T47D (cell line): Measurements from ENCODE around the gene HSPG2.
"Not testable (repeated sequence)": the region's sequence is repeated elsewhere in the genome, so short reads cannot be mapped to it uniquely, and the experiment has no call there.

Source experiments
- DNase-seq, 2 experiments: peaks; one replicate each; pipeline versions ENCODE4 v3.0.0 to v3.0.0-alpha.2; 2011 to 2012; ENCODE audit warnings: low read depth in 1 of 2, low spot score in 1 of 2
- JUND ChIP-seq: IDR thresholded peaks from 2 replicates; pipeline ENCODE4 v1.6.1; 2012; ENCODE audit warnings: low read depth
- in situ Hi-C: cut with HindIII; loops from 2 replicates; pipeline ENCODE4 v1.10.0; 2016; ENCODE audit warnings: low sequenced_read_pairs, low pct_unique_long_range_greater_than_20kb

HSPG2 gene

DNA sequence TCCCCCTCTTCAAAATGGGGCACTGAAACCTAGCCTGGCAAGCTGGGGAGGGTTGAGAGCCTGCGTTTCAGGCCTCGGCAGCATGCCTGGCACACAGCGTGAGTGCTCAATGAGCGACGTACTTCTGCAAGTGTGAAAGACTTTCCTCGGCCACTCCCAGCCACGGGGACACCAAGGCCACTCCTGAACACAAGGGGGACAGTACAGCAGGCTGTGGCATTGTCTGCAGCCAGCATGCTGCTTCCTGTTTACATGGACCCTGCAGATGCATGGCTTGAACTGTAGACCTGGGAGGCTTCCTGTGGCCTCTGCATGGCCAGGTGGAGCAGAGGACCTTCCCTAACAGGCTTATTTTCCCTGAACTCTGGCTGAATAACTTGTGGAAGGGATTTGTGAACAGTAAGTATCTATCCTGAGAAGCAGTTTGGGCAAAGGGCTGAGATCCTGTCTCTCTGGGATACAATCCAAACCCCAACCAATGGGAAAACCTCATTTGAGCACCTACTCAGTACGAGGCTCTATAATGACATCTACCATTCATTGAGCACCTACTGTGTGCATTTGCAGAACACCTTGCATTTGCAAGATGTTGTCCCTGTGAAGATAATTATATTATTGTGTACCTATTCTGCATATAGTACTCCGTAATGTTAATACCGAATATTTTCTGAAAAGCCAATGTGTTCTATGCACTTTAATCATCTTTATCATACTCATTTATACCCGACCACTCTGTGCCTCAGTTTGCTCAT, 9.9 kb upstream of the HSPG2 start:
- in situ Hi-C loops = no loop called here
- DNase-seq = no peak
- no peak for TF ChIP-seq JUND

DNA sequence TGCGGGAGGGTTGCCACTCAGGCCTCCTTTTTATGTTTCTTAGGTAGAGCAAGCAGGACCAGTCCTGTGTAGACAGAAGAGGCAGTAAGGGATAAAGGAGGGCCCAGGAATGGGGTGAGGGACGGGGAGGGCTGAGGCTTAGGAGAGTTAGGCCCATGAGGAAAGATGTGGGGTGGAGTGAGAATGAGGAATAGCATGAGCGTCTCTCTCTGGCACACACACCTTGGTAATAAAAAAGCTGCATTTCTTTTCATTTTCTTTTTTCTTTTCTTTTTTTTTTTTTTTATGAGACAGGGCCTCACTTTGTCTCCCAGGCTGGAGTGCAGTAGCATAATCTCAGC, 7.6 kb upstream of the HSPG2 start:
- DNase-seq = no peak
- TF ChIP-seq JUND = no peak
- in situ Hi-C loops = no loop called here

DNA sequence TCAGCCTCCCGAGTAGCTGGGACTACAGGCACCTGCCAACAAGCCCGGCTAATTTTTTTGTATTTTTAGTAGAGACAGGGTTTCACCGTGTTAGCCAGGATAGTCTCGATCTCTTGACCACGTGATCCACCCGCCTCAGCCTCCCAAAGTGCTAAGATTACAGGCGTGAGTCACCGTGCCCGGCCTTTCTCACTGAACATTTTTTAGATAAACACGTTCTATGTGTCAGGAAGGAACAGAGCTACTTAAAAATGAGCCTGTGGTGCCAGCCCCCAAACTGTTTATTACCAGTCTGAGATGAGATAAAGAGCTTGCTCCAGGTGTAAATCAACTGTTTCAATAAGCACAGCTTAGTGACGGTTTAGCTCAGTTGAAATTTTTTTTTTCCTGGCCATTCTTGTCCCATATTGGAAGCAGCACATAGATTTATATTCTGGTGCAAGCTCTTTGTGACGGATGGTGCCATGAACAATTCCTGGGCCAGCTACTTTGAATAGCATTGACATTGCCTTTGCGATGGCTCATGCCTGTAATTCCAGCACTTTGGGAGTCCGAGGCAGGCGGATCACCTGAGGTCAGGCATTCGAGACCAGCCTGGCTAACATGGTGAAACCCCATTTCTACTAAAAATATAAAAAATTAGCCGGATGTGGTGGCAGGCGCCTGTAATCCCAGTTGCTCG, 6.0 kb upstream of the HSPG2 start:
- in situ Hi-C loops, DNase-seq: not testable (repeated sequence)

DNA sequence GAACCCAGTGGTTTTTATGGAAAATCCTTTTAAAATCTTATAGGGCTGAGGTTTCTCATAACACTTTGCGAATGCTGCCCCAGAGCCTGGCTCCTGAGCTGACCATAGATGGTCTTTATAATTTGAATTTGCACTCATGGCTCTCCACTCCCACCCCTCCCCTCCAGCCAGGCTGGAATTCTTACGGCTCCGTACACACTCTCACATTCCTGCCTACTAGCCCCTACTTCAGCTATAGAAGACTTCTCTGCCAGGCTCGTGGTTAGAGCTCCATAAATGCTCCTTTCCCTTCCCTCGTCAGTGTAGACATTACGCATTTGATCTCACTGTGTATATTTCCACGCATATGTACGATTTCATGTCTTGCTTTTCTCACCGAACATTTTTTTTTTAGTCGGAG, 5.4 kb upstream of the HSPG2 start:
- TF ChIP-seq JUND = no peak
- no peak for DNase-seq
- in situ Hi-C loops = no loop called here

DNA sequence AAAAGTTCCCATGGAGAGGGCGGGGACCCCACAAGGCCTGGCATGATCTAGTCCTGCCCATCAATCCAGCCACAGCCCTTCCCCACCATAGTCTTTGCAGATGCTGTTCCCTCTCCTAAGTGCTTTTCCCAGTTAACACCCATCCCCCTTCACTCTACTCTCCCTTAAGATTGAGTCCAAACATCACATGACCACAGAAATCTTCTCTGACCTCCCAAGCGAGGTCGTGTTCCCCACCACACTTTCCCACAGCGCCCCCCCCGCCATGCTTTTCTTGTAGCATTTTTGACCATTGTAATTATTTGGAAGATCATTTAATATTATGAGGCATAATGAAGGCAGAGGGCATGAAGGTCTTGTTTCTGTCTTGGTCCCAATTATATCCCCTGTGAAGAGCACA, 4.3 kb upstream of the HSPG2 start:
- DNase-seq = no peak
- in situ Hi-C loops = no loop called here
- no peak for TF ChIP-seq JUND

DNA sequence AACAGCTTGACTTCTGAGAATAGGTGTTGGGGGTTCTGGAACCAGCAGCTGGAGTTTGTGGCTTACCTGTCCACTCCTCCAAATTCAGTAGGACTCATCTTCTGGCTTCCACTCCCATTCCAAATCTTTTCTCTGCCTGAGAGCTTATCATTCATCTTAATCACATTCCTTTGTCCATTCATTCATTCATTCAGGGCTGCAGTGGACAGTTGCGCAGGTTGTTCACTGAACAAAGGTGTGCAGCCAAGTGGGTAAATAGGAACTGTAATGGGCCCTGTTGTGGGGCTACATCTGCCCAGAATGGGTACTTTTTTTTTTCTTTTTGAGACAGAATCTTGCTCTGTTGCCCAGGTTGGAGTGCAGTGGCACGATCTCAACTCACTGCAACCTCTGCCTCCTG, 3.4 kb upstream of the HSPG2 start:
- no peak for TF ChIP-seq JUND
- in situ Hi-C loops = no loop called here
- DNase-seq = no peak

DNA sequence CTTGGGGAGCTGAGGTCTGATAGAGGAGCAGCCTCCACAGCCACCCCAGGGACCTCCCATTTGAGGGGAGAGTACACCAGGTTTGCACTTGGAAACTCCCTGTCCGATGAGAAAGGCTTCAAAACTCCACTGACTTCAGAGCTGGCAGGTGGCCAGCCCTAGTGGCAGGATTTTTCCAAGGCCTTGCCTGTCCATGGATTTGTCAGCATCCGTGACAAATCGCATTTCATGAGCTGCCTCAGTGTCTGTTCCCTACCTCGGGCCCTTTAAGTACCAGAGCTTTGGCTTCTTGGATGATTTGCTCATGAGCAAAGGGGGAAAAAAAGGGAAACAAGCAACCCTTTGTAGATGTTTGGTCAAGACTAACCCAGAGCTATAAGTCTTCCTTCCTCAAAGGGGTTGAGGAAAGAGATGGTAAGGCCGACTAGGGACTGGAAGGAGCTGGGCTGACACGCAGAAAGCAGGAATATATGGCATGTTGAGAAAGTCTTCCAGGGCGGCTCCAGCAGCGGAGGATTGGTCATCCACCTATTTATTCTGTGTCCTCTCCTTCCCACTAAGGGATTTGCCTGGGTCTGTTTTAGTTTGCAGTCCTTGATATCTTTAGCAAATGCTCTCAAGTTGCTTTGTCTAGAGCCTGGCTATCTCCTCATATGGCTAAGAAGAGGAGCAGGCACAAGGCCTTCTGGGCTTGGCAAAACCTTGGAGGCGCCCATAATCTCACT, 2.7 kb upstream of the HSPG2 start:
- in situ Hi-C loops = no loop called here
- TF ChIP-seq JUND = no peak
- peak in 1 of 2 experiments; percentile 87 for DNase-seq

DNA sequence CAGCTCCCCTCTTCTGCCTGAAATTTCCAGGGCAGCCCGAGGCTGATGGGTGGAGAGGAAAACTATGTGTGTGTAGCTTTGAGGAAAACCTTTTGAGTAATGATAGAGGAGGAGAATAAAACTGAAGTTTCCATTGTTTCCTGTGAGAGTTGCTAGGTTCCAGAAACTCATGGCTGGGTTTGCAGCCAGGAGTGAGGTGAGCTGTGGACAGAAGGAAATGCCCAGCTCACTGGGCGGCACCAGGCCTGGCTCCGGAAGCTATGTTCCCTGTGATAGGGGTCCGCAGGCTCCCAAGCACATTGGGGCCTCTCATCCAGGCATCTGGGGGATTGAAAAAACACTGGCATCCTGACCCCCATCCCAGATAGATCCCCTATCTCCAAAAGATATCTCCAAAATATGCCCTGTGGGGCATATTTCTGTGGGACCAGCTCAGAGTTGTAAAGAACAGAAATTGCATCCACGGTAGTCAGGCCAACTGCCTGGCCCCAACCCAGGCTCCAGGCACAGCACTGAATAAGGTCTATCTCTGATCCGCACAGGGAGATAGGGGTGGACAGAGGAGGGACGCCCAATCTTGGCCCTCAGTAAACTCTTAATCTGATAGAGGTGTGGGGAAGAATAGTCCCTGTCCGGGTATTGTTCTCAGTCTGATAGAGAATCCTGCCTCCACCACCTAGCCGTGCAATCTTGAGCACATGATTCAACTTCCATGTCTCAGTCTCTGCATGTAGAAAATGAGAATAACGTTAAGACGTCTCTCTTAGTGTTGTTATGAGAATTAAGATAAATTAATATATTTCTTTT, 1.8 kb upstream of the HSPG2 start:
- no peak for DNase-seq
- in situ Hi-C loops = no loop called here
- no peak for TF ChIP-seq JUND

DNA sequence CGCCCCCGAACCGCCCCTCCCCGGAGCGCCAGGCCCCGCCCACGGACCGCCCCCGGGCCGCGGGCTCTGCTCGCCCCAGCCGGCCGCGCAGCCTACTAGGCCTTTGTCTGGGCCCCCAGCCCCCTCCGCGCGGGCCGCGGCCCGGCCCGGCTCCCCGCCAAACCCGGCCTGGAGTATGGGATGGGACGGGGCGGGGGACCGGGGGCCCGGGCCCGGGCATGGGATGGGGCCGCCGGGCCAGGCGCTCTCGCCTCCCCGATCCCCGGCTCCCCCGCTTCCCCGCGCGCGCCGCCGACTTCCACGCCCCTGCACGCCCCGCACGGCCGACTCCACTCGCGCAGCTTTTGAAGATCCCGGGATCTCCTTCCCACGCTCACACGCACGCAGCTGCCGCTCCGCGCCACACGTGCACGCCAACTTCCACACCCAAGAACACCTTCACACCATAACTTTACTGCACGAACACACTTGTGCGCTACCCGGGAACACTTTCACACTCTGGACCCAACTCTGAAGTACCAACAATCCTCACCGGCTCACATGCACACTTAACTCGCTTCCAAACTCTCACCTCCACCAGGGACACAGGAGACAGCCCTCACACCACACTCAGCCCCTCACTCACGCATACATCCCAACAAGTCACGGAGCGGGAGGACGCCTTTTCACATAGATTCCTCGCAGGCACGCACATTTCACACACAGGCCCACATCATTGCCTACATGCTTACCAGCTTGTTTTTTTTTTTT, 437 bp upstream of the HSPG2 start:
- in situ Hi-C loops = no loop called here
- TF ChIP-seq JUND = no peak
- peak; percentile 38 to 90 for DNase-seq

DNA sequence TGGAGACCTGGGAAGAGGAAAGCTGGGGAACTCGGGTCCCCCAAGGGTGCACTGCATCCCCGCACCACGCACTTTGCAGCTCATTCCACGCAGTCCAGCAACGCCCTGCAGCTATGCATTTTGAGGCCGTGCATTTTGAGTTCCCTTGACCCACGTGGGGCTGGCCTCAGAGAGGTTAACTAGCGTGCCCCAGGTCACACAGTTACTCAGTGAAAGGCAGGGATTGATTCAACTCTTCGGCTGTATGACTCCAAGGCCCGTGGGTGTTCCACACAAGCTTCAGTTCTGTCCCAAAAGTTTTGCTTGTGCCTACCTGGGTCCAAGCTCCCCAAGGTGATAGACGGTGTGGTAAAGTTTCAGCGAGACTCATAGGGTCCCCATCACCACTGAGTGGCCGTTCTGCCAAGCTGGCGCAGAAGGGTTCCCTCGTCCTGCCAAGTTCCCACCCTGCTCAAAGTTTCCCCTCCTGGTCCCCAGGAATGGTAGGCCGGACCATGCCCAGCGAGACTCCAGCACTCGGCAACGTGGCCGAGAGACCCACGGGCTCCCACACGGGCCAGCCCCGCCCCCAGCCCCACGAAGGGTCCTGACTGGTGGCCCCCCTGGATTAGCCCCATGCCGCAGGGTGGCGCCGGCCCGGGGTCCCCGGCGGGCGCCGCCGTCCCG, 611 bp downstream of the HSPG2 start:
- no peak for DNase-seq
- in situ Hi-C loops = no loop called here
- TF ChIP-seq JUND = no peak

DNA sequence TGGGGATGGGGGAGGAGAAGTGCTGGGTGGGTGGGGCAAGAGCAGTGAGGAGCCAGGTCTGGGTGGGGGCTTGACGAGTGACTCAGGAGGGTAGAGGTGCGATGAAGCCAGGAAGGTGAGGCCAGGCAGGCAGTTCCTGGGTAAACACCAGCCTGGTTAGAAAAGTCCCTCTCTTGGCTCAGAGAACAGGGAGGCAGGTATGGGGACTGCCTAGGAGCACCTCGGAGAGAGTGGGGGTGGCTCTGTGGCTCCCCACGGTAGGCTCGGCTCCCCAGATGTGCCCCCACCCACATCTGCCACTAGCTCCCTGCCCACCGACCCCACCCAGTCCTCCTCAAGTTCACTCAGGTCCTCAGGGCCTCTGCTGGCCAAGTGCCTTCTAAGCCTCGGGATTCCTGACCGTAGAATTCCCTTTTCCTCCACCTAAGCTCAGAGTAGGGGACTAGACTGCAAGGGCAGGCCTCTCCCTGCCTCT, 1.2 kb downstream of the HSPG2 start:
- TF ChIP-seq JUND = no peak
- no peak for DNase-seq
- in situ Hi-C loops = no loop called here

DNA sequence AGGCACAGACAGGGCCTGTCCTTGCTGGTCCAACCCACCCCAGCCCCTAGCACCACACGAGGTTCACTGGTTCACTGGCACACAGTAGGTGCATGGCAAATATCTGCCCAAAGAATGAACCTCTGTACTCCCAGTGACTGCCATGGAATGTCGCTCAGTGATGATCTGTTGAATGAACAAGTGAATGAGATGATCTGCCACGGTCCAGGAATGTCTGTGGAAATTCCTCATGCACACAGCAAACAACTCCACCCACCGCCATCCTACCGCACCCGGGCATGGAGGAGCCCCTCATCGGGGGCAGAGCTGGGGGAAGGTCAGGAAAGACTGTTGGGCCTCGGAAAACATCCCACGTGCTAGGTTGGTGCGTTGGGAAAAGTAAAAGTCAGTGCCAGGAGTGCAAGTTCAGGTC, 1.7 kb downstream of the HSPG2 start:
- TF ChIP-seq JUND = no peak
- DNase-seq = no peak
- in situ Hi-C loops = no loop called here
